ENCODE measurements around the gene PRADC1.
"Not testable (repeated sequence)": the region's sequence is repeated elsewhere in the genome, so short reads cannot be mapped to it uniquely, and the experiment has no call there.

Gene PRADC1

DNA sequence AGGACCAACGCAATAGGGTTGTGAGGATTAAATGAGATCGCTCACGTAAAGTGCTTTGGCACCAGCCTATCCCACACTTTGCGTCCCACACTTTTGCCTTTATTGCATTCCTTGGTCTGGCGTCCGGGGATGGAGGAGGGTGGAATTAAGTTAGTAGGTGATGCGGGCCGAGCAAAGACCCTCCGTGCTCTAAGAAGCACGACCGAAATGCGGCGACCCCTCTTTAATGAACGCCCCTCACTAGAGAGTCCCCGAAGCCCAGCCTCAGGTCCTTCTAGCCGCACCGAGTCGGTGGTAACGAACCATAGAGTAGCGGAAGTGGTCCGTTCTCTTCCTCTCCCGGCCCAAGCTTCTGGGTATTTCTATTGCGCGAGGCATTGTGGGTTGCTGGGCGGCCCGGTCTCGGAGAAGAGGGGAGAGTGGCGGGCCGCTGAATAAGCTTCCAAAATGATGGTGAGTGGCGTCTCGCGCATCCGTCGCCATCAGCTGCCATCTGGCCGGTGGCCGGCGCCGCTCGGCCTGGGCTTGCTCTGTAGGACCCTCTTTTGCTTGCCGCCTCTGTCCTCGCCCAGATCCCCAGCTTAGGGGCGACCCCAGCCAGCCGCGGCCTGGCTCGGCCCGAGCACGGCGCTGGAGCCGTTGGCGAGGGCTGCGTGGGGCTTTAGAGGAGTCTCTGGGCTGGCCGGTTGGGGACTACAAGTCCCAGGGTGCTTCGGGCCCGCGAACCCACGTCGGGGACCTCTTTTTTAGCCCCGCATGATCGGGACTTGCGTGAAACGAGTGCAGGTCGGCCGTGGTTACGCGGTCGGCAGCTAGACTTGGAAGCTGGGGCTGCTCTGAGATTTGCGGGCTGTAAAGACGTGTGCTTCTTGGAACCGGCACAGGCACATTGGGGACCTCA is 1.1 kb upstream of the PRADC1 start, which contains the start of gene CCT7:
Gene CCT7 (plus strand): TSS at position 377 of the 901 bp plus-strand sequence. CDS start 71 bp downstream, at position 448.
- peak; percentile 90 for DNase-seq

DNA sequence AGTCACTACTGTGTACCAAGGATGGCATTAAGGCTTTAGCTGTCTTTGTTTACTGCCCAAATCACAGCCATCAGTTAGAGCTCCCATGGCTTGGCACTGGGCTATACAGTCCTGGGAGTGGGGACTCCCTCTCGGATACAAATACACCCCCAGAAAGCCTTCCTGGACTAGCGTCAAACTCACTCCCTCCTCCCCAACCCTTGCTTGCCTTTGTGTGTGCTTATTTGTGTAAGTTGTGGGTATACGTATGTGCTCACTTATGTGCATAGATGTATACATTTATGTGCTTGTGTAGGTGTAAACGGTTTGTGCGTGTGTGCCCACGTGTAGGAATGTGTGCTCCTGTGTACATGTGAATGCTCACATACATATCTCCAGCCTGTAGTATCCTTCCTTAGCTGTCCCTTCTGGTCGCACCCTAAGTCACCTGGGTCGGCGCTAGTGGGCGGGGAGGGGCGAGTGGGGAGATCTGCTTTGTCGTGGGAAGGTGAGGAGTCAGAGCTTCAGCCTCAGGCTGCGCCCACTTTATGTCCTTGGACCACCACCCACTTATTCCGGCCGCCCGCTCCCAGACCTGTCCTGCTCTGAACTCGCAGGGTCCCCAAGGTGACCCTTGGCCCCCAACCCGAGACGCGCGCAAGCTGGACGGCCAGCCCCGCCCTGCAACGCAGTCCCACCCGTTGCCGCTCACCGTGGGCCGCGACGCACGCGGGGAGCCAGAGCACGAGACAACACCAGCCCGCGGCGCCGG is 461 bp downstream of the PRADC1 start:
- peak; percentile 30 for DNase-seq

DNA sequence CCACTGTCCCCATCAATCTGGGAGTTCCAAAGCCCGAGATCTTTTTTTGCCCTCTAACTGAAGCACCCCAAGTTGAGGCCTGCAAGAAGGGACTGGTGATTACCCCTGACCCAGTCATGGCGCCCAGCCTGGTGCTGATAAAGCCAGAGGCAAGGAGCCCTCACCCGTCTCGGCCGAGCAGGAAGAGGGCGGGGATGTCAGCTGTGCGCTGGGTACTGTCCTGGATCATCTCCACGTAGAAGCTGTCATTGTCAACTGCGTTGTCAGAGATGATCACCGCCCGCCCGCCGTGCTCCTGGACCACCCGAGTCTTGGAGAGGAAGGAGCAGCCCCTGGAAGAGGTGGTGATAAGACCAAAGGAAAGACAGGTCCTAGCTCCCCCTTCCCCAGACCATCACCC is 4.4 kb downstream of the PRADC1 start:
- no peak for DNase-seq

DNA sequence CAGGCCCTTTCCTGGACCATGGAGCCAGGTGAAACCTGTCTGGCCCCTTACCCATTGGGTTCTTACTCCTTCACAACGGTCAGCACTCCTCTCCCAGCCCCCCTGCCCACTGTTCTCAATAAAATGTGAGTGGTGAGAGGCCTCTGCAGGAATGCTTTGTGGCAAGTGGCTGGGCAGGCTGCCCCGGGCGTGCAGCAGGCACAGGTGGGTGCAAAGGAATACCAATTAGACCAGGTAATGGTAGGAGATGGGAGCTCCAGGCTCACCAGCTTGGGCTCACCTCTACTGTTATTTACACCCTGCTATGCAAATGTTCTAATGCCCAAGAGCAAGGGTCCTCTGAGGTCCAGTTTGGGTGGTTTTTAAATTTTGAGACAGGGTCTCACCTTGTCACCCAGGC is 6.0 kb downstream of the PRADC1 start:
- DNase-seq = no peak

DNA sequence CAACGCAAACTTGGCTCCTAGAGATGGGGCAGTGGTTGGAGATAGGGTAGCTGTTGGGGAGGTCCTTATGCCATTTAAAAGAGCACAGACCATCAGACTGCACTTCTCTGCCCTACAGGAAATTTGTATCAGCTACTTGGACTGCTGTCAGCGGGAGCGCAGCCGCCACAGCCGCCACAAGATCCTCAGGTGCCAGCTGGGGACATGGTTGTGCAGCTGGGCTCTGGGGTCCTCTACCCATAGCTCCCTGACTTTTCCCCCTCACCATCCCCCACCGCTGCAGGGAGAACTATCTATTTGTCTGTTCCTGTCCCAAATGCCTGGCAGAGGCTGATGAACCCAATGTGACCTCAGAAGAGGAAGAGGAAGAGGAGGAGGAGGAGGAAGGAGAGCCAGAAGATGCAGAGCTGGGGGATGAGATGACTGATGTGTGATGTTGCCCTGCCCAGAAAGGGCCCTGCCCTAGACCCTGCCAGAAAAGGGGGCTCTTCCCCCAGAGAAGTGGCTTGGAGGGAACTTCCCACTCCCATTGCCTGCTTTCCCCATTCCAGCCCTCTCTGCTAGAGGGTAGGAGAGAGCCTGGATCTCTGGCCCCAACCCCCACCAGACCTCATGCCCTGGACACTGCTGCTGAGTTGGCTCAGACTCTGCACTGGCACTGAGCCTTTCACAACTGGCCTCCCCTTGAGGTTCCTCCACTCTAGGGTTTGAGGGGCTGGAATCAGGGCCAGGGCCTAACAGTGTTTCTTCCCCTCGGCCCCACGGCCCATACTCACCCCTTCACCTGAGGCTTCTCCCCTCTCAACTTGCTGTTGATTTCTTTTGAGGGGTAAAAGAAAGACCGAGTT is 7.3 kb downstream of the PRADC1 start:
- DNase-seq = no peak

DNA sequence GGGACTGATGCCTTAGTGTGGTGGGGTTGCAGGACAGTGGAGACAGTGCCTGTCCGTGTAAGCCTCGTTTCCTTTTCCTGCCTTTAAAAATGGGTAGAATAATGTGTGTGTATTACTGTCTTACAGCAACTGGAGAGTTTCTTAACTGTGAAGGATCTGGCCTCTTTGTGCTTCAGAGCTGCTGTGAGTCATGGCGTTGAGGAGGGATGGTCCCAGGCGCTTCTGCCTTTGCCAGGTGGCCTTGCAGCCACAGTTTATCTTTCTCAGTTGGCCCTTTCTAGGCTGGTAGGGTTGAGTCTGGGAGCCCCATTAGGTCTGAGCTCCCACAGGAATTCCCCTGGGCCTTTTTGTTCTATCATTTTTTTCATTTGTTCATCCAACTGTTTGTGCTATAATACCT is 9.2 kb downstream of the PRADC1 start:
- no peak for DNase-seq

DNA sequence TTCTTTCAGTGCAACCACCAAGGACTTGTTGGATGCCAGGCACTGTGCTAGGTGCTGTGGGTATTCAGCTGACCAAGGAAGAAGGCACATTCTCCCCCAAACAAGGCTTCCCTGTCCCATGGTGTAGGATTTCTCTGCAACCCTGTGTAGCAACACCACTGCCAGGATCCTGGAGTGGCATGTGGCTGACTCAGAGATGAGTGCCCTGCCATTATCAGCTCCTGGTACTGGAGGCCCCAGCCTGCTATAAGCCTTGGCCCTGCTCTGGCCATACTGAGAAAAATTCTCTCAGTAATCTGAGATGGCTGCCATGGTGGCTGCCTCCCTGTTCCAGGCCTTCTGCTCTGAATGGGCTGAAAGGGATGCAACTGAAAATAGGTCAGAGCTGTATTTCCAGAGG is 14.7 kb downstream of the PRADC1 start:
- DNase-seq = no peak

DNA sequence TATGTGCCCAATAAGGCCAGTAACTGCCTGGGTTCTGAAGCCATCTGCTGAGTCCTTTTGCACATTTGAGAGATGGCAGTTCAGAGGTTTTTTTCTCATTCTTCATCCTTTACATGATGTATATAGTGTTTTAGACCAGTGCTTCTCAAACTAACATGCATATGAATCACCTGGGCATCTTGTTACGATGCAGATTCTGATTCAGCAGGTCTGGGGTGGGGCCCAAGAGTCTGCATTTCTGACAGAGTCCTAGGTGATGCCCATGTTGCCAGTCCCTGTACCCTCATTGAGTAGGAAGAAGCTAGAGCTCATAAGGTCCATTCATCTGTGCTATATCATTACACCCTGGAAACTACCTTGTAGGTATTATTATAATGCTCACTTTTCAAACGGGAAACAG is 15.2 kb downstream of the PRADC1 start:
- no peak for DNase-seq

DNA sequence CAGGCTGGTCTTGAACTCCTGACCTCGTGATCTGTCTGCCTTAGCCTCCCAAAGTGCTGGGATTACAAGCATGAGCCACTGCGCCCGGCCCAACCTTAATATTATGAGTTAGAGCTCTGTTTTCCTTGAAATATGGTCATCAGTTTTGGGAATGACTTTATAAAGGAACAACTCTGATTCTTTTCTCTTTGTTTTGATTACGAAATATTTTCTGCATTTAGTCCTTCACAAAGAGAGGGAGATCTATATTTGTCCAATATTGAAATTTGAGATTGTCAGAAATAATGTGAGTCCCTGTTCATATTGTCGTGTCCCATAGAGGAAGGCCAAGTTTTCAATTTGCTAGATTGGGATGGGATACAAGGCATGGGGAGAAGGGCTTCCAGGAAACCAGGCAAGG is 15.9 kb downstream of the PRADC1 start:
- DNase-seq = no peak

DNA sequence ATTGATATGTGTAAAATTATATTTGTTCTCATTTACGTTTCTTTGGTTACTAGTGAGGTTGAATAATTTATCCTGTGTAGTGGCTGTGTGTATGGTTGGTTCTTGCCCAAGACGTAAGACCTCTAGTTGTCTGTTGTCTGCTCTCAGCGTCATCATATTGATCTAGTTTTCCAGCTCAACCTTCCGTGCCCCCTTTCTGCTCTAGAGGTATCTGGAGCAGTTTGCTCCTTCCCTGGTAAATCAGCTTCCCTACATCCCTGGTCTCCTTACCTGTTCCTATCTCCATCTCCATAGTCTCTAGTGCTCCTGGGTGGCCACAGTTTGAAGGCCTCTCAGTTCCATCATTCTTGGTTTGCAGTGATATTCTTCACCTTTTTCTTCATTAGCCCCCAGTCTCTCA is 17.8 kb downstream of the PRADC1 start:
- DNase-seq = no peak

DNA sequence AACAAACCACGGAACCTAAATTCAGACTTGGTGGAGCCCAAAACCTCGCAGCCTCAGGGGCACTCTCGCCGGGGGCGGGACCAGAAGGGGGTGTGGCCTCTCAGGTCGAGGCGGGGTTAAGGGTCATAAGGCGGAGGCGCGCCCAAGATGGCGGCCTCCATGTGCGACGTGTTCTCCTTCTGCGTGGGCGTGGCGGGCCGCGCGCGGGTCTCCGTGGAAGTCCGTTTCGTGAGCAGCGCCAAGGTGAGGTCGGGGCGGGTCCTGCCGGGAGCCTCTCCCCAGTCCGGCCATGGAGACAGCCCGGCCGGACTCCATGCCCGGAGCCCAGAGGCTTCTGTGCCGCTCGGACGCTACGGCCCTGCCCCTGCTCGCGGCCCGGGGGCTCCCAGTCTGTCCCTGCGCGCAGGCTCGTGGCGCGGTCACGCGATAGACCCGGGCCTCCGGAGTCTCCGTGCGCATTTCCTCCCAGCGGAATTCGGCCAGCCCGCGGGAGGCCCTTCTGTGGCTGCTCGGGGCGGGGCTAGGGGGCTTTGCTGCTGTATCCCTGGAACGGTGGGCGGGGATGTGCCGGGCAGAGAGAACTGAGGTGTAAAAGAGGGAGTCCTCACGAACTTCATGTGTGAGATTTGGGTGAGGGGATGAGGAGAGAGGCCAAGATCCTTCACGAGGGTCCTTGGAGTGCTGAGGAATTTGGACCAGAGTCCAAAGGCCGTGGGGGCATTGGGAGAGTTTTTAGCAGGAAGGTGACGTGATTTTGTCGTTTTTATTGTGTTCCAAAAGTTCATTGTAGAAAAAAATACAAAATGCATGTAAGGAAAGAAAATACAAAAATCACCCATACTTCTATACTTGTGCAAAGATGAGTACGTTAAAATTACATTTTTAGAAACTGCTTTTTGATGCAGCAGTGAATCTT is 18.7 kb downstream of the PRADC1 start, which contains the start of gene SMYD5:
Gene SMYD5 (plus strand): TSS at position 126 of the 916 bp plus-strand sequence. CDS start 22 bp downstream, at position 148.
- DNase-seq = peak; percentile 87

DNA sequence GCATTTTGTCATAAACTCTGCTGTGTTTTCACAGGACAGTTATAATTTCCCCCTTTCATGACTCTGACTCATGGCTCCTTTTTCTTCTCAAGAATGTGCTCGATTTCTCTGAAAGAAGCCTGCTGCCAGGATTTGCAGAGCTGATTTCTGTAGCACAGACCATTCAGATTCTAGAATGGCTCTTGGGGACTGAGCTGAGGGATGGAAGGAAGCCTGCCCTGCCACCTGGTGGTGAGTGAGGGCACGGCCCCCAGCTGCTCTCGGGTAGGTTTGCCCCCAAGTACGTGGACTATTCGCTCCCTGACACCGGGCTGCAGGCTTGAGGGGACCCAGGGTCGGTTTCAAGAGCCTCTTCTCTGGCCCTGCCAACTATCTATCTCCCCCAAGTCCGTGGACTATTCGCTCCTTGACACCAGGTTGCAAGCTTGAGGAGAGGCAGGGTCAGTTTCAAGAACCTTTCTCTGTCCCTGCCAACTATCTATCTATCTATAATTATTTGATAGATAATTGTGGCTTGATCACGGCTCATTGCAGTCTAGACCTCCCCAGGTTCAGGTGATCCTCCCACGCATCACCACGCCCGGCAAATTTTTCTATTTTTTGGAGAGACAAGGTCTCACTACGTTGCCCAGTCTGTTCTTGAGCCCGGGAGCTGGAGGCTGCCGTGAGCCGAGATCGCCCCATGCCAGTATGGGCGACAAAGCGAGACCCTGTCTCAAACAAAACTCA is 20.4 kb downstream of the PRADC1 start:
- DNase-seq = peak; percentile 75

DNA sequence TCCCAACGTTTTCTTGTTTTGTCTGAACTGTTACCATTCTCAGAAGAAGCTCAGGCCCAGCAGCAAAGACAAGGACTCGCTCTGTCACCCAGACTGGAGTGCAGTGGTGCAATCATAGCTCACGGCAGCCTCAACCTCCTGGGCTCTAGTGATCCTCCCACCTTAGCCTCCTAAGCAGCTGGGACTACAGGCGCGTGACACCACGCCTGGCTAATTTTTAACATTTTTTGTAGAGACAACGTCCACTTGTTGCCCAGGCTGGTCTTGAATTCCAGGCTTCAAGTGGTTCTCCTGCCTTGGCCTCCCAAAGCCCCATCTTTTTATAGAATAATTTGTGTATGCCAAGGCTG is 21.0 kb downstream of the PRADC1 start:
- no peak for DNase-seq

DNA sequence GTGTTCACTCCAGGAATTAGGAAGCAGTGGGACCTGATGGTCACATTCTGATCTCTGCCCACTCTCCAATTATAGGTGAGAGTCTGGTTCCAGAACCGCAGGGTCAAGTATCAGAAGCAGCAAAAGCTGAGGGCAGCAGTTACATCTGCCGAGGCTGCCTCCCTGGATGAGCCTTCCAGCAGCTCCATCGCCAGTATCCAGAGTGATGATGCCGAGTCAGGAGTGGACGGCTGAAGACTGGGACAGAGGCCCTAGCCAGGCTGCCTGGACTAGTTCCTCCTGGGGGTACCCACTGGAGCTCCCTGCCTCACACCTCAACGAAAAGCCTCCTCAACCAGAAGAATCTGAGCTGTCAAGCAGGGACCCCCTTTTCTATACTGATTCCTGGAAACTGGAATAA is 22.3 kb downstream of the PRADC1 start:
- DNase-seq = no peak

DNA sequence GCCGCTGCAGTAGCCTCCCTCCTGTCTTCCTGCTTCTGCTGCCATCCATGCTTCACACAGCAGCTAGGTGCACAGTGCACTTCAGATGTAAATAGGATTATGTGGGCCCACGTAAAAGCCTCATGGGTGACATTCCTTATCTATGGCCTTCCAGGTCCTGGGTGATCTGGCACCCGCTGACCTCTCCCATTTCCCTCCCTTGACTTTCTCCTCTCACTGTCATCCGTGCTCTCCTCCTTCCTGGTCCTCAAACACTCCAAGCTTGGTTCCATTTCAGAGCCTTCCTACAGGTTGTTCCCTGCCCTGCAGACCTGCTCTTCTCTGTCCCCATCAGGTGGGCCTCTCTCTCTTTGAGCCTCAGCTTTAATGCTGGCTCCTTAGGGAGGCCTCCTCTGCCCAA is 23.0 kb downstream of the PRADC1 start:
- DNase-seq = no peak

DNA sequence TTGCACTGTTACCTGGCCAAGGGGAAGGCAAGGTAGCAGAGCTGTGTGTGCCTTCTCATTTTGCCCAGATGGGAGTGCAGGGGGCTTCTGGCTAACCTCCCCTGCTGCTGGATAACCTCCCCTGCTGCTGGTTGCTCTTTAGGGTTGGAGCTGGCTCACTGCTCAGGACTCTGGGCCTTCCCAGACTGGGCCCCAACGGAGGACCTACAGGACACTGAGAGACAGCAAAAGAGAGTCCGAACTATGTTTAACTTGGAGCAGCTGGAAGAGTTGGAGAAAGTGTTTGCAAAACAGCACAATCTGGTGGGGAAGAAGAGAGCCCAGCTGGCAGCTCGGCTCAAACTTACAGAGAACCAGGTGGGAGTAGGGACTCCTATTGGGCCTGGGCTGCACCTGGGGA is 24.8 kb downstream of the PRADC1 start:
- no peak for DNase-seq

DNA sequence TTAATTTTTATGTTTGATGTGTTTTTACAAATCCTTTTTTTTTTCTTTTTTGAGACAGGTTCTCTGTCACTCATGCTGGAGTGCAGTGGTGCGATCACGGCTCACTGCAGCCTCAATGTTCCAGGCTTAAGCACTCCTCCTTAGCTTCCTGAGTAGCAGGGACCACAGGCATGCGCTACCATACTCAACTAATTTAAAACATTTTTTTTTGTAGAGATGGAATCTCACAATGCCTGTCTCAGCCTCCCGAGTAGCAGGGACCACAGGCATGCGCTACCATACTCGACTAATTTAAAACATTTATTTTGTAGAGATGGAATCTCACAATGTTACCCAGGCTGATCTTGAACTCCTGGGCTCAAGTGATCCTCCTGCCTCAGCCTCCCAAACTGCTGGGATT is 27.4 kb downstream of the PRADC1 start:
- no peak for DNase-seq

DNA sequence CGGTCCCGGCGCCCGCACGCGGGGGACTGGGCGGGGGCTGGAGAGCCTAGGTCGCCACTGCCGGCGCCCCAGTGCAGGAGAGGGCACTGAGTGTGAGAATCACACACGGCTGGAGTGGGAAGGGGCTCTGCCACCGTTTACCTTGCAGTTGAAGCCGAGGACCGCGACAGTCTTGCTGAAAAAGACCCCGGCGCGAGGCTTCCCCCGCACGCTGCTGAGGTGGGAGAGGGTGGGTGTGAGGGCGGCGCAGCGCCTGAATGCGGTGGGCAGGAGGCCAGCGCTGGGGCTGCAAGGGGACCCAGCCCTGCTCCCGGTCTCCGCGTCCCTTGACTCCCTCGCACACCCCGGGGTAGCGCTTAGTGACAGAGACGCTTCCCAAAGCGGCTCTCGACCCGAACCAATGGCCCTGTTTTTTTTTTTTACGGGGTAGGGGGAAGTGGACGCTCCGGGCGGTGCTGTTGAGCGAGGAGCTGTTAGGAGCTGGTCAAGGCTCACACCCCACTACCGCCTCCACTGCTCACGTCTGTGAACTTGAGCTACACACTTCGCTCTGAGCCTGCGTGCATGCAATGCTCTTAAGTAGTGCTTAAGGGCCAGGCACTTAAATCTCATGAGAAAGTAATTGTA is 29.9 kb downstream of the PRADC1 start:
- DNase-seq = no peak

DNA sequence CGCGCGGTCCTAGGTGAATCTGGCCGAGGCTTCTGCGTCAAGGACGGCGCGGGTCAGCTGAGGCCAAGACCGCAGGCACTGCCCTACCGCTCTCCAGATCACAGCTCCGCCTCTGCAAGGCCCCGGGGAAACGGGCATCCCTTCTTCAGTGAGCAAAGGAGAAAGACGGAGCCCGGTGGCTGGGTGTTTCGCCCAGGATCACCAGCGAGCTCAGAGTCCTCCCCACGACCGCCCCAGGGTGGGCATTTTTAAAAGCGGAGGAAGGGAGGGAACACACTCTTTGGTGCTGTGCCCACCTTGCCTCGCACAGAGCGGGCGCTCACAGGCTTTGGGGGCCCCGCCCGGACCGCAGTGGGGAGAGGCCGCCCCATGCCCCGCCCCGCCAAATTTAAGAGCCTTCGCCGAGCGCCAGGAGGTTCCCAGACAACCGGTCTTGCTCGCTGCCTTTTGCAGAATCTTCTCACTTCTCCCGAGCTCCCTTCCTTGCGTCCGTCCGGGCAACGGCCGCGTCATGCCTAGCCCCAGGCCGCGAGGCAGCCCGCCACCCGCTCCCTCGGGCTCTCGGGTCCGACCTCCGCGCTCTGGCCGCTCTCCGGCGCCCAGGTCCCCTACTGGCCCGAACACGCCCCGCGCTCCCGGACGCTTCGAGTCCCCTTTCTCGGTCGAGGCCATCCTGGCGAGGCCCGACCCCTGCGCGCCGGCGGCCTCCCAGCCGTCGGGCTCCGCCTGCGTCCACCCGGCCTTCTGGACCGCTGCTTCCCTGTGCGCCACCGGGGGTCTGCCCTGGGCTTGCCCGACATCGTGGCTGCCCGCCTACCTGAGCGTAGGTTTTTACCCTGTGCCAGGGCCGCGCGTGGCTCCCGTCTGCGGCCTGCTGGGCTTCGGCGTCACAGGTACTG is 30.6 kb downstream of the PRADC1 start, which contains the start of gene NOTO:
Gene NOTO (plus strand): TSS at position 419 of the 899 bp plus-strand sequence. CDS start 93 bp downstream, at position 512.
- no peak for DNase-seq

DNA sequence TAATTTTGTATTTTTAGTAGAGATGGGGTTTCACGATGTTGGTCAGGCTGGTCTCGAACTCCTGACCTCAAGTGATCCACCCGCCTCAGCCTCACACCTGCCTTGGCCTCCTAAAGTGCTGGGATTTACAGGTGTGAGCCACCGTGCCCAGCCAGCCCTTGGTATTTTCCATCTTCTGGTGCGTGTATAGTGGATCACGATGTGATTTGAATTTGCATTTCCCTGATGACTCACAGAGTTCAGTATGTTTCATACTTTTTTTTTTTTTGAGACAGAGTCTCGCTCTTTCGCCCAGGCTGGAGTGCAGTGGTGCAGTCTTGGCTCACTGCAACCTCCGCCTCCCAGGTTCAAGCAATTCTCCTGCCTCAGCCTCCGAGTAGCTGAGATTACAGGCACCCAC is 32.8 kb downstream of the PRADC1 start:
- DNase-seq = not testable (repeated sequence)
